GM19397 (cell line): Measurements from ENCODE around the gene OR6N1.

Experiments used
- ATAC-seq: cut with Tn5 transposase; IDR thresholded peaks from one replicate; pipeline ENCODE4 v1.9.1; 2021; ENCODE audit warnings: mild to moderate bottlenecking, moderate library complexity; ENCODE audit not compliant: unreplicated experiment

Gene OR6N1, protein sequence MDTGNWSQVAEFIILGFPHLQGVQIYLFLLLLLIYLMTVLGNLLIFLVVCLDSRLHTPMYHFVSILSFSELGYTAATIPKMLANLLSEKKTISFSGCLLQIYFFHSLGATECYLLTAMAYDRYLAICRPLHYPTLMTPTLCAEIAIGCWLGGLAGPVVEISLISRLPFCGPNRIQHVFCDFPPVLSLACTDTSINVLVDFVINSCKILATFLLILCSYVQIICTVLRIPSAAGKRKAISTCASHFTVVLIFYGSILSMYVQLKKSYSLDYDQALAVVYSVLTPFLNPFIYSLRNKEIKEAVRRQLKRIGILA

DNA sequence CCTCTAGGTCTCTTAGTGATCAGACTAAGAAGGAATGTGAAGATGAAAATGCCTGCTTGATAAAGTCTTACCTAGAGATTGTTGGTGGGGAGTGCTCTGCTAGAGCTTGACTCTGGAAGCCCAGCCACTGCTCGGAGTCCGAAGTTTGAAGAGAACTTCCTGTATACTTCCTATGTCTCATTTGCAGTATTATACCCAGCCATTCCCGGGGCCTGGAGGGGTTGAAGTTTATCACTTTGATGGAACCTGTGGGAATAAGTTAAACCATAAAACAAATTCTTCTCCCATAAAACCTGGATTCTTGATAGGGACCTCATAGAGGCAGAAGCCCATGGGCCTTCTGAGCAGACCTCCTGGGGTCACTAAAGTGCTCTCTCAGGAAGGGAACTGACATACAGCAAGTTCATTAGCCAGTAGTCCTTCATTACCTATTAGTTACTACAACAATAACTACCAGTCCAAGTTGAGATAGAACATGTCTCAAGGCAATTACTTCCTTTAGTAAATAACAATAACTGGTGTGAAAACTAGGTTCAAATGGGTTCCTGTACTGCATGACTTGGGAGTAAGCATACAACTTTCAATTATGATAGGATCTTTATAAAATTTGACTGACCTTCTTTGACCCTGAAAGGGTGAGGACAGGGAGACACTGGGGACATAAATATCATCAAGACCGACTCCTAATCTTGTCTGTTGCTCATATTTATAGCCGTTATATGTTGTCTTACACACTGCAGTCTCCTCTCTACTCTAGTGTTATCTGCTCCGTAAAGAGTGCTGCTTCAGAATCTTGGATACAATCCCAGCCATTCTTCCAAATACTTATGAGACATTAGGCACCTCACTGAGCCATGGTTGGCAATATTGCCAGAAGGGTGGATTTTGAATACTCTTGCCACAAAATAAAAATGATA lies at the start of gene OR6N1:
OR6N1 (minus strand) TSS at position 246 of the 917 bp plus-strand sequence. CDS start 5,513 bp downstream, outside the sequence.
- no peak for ATAC-seq

DNA sequence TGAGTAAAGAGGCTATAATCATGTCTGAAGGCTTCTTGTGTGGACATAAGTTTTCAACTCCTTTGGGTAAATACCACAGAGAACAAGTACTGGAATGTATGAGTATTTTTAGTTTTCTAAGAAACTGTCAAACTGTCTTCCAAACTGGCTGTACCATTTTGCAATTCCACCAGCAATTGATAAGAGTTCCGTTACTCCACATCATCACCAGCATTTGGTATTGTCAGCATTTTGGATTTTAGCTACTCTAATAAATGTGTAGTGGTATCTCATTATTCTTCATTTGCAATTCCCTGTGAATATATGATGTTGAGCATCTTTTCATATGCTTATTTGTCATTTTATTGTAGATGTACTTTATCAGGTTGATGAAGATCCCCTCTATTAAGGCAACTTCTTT lies 49.7 kb upstream of the OR6N1 start:
- no peak for ATAC-seq

DNA sequence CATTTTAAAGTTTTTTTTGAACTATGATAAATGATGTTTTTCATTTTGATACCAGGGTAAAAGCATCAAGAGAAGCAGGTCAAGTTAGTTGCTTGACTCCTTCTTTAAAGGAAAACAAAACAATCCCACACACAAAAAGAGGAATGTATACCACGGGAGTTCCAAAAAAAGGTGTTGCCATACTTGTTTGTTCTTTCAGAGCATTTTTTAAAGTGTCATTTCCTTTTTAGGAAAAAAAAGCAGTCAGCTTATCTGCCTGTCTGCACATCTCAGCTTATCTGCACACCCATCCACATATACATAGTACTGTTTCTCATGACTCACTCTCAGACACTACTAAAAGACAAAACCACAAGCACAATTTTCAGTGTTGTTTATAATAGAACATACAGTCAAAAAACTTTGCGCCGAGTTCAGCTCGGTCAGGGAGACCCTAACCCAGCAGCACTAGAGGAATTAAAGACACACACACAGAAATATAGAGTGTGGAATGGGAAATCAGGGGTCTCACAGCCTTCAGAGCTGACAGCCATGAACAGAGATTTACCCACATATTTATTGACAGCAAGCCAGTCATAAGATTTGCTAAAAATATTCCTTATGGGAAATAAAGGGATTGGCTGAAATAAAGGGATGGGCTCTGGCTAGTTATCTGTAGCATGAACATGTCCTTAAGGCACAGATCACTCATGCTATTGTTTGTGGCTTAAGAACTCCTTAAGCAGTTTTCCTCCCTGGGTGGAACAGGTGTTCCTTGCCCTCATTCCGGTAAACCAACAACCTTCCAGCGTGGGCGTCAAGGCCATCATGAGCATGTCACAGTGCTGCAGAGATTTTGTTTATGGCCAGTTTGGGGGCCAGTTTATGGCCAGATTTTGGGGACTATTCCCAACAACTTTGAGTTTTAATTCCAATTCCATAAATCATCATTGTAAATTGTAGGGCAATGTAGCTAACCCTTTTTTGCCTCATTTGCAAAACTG lies 47.8 kb upstream of the OR6N1 start:
- no peak for ATAC-seq

DNA sequence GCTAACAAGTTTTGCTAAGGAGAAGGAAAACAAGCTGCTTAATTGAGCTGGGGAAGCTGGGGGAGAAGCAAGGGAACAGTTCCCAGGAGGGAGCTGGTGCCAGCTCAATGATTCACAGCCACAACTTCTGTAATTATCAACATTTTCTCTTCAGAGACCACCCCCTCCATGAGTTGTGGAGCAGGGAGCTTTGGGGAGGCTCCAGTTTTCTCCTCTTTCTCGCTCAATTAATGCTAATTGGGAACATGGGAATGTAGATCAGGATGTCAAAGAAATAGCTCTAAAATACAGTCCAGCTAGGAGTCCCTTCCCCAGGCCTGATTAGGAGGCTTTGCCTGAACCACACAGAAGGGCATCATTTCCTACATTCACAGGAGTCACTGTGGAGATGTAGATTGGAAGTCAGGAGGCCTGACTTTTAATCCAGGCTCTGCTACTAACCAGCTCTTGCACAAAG lies 47.0 kb upstream of the OR6N1 start:
- no peak for ATAC-seq

DNA sequence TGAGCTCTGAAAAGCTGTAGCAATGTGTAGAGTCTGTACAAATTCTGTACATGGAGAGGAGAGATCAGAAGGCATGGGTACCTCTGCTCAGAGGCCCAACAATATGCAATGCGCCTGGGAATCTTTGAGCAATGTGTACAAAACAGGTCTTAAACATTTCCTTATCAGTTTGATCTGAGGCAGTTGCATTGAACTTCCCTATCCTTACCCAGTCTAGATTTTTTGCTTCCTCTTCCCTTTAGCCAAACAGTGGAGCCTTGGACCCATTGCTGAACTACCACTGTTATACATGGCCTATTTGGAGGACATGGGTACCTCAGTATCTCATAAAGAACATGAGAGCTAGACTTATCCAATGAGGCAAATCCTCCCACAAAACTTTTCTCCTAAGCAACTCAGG lies 46.6 kb upstream of the OR6N1 start:
- ATAC-seq: no peak

DNA sequence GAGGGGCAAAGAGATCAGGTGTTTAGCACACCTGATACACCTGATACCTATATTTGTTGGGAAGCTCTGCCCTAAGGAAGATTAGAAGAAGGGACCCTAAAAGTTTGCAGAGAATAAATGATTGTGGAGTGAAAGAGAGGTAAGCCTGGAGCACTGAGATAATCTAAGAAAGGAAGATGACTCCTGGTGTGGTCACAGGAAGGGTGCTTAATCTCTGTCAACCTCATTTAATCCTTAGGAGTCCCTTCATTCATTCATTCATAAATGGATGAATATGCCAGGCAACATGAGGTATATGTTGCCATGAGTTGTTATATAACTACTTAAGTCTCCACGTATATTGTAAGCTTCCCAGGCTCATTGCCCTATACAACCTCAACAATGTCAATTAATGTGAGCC lies 43.0 kb upstream of the OR6N1 start:
- ATAC-seq: no peak

DNA sequence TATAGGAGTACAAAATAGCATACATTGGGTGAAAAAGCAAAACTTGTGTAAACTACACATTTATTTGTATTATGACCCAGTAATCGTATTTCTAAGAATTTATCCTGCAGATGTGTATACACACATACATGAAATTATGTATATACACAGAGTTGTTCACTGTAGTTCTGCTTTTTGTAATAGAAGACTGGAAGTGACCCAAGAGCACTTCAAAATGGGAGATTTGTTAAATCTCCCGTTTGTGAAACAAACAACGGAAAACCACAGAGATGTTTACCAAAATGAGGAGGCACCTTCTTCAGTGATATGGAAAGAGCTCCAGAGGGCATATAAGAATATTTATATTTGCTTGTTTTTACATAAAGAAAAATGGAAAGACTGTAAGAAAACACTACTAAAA lies 41.2 kb upstream of the OR6N1 start:
- ATAC-seq: no peak

DNA sequence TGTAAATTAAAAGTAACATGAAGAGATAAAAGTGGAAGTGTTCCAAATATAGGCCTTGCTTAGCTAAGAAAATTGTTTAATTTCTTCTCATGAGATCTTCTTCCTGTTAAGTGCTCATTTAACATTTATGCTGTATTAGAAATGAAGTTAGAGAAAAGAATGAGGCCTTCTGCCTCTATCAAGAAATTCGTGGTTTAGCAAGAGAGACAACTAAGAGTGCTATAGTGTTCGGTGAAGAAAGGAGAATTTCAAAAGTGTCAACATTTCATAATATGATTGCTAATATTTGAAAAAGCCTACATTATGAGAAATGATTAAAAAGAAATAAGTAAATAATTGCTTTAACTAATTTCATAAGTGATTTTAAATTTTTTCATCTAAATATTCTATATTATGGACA lies 40.3 kb upstream of the OR6N1 start:
- ATAC-seq: no peak

DNA sequence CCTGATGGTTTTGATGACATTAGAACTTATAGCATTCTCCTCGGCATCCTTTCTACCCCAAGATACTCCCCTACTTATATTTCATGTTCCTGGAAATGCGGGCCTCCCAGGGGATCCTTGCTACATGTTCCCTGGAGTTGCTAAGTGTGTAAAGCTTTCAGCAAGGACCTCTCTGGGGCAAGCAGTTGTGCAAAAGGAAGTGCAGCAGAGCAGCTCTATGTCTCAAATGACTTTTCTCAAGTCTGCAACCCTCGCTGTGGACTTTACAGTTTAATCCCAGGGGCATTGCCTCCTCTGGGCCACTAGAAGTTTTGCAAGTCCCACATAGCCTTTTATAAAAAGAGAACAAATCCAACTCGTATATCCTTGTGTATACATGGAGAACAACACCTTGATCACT lies 38.3 kb upstream of the OR6N1 start:
- no peak for ATAC-seq

DNA sequence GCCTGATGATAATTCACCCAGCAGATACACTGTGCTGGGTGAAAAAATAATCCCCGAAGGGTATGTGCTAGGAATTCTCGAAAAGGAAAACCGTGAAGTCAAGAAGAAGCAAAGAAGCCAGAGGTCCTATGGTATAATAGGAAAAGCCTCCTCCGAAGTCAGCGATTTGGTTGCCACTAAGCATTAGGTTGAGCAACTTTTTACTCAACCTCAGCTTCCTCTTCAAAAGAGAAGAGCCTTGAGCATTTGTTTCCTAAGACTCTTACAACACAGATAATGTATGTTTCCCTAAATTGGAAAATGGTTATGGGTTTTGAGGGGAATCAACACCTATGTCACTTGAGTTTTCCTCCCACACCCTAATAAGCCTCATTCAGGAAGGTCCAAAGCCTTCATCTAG lies 37.9 kb upstream of the OR6N1 start:
- no peak for ATAC-seq

DNA sequence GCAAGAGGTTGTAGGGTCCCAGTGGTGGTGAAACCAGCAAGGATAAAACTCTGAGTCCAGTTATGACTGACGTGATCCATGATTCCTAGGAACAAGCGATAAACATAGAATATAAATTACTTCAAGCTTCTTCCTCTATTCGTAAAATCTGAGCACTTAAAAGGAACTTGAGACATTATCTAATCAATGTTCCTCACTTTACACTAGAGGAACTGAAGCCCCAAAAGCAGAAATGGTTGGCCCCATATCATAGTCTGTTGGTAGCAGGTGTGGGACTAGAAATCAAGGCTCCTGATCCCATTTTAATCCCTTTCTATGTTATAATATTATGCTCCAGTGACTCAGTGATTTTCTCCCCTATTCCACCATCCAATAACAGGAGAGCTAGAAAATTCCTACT lies 37.3 kb upstream of the OR6N1 start:
- ATAC-seq: no peak

DNA sequence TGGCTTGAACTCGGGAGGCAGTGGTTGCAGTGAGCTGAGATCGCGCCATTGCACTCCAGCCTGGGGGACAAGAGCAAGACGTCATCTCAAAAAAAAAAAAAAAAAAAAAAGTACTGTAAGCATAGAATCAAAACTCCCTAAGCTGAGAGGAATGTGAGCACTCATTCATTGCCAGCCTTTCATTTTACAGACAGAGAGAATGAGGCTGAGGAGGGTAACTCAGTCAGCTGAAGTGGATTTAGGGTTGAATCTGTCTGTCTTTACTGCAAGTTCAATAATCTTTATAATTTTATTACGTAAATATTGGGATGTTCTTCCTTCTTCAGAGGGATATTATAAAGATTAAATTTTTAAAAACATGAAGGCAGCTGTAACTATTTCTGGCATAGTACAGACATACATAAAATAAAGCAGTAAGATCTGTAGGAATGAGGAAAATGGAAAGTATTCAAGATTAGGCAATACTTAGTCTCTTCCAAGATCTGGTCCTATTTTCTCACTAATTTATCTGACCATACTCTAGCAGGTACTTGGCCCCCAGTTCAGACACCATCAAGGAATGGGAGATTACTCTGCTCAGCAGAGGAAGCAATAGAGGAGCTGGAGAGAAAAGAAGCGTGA lies 35.0 kb upstream of the OR6N1 start:
- no peak for ATAC-seq

DNA sequence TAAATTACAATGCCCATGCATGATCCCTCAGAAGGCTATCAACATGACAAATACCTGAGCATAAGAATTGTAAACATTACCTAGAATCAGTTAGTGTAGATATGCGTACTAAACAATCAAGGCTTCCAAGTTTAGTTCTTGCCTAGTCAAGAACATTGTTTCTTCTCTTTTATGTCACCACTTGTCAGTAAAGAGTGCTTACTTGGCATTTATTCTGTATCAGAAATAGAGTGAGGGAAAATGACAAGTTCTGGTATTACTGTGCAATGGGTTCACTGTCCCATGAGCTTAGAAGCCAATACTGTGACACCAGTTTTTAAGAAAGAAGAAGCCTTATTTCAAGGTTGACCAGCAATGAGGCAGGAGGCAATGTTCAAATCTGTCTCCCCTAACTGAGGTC lies 31.7 kb upstream of the OR6N1 start:
- ATAC-seq: no peak

DNA sequence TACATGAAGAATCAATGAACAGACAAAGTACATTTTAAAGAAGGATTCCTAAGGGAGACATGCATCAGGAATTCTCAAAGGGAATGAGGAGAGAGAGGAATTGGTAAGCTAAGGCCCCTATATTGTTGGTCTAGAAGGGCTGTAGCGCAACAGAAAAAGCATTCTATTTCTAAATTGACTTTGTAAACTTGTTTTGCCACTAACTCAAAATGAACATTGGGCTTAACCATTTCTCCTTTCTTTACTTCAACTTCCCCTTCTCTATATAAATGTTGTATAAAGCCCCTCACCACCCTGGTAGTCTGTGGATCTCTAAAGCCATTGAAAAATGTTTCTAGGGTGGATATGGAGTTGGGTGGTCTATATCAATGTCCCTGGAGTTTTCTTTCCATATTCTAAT lies 29.4 kb upstream of the OR6N1 start:
- ATAC-seq: no peak

DNA sequence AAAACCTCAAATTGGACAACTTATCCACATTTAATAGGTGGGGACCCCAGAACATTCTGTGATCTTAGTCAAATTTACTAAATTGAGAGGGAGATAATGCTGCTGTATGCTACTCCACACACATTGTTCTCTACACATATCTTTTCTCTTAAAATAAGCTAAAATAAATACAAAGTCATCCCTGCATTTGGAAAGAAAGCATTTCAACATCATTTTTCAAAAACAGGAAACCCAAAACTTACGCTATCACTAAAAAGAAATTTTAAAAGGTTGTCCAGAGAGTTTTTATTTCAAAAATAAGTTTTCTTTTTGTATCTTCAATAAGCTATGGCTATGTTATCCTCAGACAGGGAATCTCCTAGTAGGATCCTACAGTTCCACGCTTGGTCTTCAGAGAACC lies 28.5 kb upstream of the OR6N1 start:
- no peak for ATAC-seq

DNA sequence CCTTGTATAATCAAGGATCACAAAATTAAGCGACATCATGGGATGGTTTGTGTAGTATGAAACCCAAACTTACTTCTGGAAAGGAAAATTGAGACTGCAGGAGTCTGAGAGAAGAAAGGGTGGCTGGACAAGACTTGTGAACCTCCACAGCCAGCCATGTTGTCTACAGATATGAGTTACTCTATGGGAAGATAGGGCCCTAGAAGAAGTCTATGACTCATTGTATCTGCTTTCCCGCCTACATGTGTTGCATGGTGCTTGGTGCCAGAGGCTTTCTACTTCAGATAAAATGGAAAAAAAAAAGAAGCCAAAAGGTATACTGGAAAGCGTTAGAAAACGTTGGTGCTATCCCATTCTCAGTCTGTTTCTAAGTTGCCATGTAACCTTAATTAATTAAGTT lies 27.7 kb upstream of the OR6N1 start:
- ATAC-seq: no peak

DNA sequence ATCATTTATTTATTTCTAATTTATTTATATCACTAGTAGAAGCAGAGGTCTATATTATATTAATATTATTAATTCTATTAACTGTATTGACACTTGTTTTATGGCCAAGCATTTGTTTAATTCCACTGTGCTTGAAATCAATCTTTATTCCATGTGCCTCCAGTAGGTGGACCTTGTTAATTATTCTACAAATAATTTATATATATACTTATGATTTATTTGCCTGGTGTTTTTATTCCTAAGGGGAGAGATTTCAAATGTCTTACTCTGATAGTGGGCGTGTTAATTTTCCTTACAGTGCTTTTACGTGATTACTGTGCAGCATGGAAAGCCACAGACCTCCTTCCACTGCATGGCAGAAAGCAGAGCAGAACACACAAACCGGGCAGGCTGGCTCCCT lies 26.5 kb upstream of the OR6N1 start:
- no peak for ATAC-seq

DNA sequence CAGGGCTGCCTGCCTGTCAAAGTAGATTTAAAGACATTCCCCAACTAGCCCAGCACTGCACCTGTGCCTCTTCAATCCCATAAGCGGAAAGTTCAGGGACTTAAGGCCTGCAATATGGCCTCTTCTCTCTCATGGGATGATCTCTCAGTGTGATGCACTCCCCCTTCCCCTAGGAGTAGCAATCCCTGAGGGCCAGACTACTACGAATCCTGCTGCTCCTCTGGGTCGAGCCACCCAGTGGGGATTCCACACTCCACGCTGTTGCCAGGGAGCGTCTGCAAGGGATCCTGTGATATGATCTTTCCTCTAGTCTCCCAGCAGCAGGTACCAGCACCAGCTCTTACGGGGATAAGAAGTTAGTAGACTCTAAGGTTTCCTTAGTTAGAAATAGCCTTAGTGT lies 22.3 kb upstream of the OR6N1 start:
- ATAC-seq: no peak

DNA sequence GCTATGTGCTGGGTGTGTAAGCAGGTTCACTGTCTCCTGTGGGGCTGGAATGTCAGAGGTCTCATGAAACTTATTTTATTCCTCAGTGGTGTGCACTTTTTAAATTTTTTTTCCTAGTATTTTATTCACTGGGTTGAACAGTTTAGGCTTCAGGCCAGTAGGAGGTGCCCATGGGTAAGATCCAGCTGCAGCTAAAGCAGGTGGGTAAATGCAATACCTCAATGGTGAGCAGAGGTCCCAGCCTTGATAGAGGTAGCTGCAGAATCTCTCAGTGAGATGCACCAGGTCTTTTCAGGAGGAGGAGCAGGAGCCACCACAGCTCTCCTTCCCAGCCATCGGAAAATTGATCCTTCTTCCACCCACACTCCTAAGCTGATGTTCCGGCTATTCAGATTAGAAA lies 21.6 kb upstream of the OR6N1 start:
- no peak for ATAC-seq

DNA sequence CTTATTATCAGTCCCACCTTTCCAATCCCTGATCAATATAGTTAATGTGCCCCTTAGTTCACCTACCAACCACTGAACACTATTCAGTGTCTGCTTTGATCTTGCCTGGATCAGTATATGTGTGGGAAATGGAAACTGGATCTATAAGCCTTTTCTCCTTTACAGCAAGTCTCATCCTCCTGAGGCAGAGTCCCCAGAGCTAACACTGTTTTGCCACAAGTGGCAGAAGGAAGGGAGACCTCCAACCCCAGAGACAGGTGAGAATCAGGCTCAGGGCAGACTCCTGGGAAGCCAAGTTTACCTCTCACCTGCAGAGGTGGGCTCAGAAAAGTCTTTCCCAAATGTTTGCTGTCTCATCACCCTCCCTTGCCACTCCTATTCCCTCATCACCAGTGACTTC lies 9.1 kb upstream of the OR6N1 start, which contains the start of gene OR6N2:
OR6N2 (minus strand) TSS at position 101 of the 400 bp plus-strand sequence. CDS start 3,569 bp downstream, outside the sequence.
- no peak for ATAC-seq
